Vagina (tissue), 2 donors: ENCODE results near the gene ZNF205. TPM values are rescaled to one million over a fixed set of nuclear protein-coding genes. Genes with fewer than 3 reads are reported as not detected.

Experiments used
- DNase-seq, 2 donors: peaks; one replicate each; pipeline ENCODE4 v3.0.0-alpha.2; 2017; ENCODE audit errors: extremely low spot score in 2 of 2
- H3K27ac ChIP-seq: fragments of 200-600 bp; sonication (generic); one replicate; pipeline ENCODE4 v1.5.1; 2019
- H3K27me3 ChIP-seq: fragments of 200-600 bp; sonication (generic); one replicate; pipeline ENCODE4 v1.5.1; 2019
- H3K36me3 ChIP-seq, 2 donors: fragments of 200-600 bp; sonication (generic); one replicate each; pipeline ENCODE4 v1.5.1; 2017 to 2019
- H3K4me1 ChIP-seq: fragments of 200-600 bp; sonication (generic); one replicate; pipeline ENCODE4 v1.5.1; 2019
- H3K4me3 ChIP-seq, 2 donors: fragments of 200-600 bp; sonication (generic); 1 replicate in 1 of 2; 2 replicates in 1 of 2; pipeline ENCODE4 v1.5.1; 2016 to 2019
- H3K9me3 ChIP-seq: fragments of 200-600 bp; sonication (generic); one replicate; pipeline ENCODE4 v1.5.1; 2019
- CTCF ChIP-seq, 3 experiments: fragments of 450-650 bp in 2 of 3; fragments of 200-600 bp in 1 of 3; sonication (generic) in 1 of 3; IDR thresholded peaks; one replicate each; pipeline ENCODE4 v1.5.1; 2017 to 2019; ENCODE audit warnings: antibody characterized with exemption in 3 of 3, mild to moderate bottlenecking in 2 of 3, moderate library complexity in 2 of 3
- POLR2A ChIP-seq, 2 donors: fragments of 450-650 bp; IDR thresholded peaks; one replicate each; pipeline ENCODE4 v1.6.1; 2017; ENCODE audit warnings: antibody characterized with exemption in 2 of 2, mild to moderate bottlenecking in 2 of 2, moderate library complexity in 2 of 2
- POLR2AphosphoS5 ChIP-seq, 2 donors: sonication (generic); formaldehyde crosslinking; IDR thresholded peaks; one replicate each; pipeline ENCODE4 v1.9.0; 2017; ENCODE audit warnings: antibody characterized with exemption in 2 of 2, mild to moderate bottlenecking in 2 of 2, low read depth in 1 of 2; ENCODE audit not compliant: insufficient read depth in 1 of 2
- intact Hi-C: fragments of 100-400 bp; cut with DNase I; formaldehyde crosslinking; loops from one replicate; pipeline ENCODE4 v1.15.1; 2023
- total RNA-seq: library from RNA; depleted of rRNA; stranded (reverse); fragments of >200 nt; gene quantifications from one replicate; pipeline ENCODE4 v1.2.3, GENCODE V29; 2016

ZNF205 gene
- total RNA-seq, 1 donor from 2014 or later: 14.2 TPM

GRCh38 chr16:3118204-3118790 lies 5.9 kb downstream of the ZNF205 start:
- DNase-seq: no peak
- intact Hi-C loops: no loop called here
- Histone ChIP-seq H3K4me3 (no peak overlapping the region), H3K27me3 (no peaks in the 10 kb centered on the region), H3K9me3 (no peaks in the 10 kb centered on the region), H3K27ac (no peak overlapping the region), H3K36me3 (peaks cover 0 to 23% of the 10 kb centered on the region in 2 donors), H3K4me1 (peaks cover 24% of the 10 kb centered on the region)
- TF ChIP-seq POLR2AphosphoS5 (IDR thresholded peaks at IDR 0.05; ENCODE audit: insufficient read depth in 1 of 2, low read depth in 1 of 2) (no peak), CTCF (IDR thresholded peaks at IDR 0.05) (no peak), POLR2A (IDR thresholded peaks at IDR 0.05) (no peak)

- TF ChIP-seq CTCF (IDR thresholded peaks at IDR 0.05) (no peak), POLR2A (IDR thresholded peaks at IDR 0.05) (no peak), POLR2AphosphoS5 (IDR thresholded peaks at IDR 0.05; ENCODE audit: insufficient read depth in 1 of 2, low read depth in 1 of 2) (no peak)
- Histone ChIP-seq H3K9me3 (no peaks in the 10 kb centered on the region), H3K27me3 (no peaks in the 10 kb centered on the region), H3K4me3 (no peak overlapping the region), H3K36me3 (peaks cover 0 to 23% of the 10 kb centered on the region in 2 donors), H3K27ac (no peak overlapping the region), H3K4me1 (peaks cover 24% of the 10 kb centered on the region)
- DNase-seq: no peak
- intact Hi-C loops: no loop called here
These were observed 6.5 kb downstream of the ZNF205 start for GRCh38 chr16:3118846-3119245.

- no peaks in the 10 kb centered on the region for H3K9me3 ChIP-seq
- TF ChIP-seq POLR2AphosphoS5 (IDR thresholded peaks at IDR 0.05; ENCODE audit: insufficient read depth in 1 of 2, low read depth in 1 of 2) (no peak), CTCF (IDR thresholded peaks at IDR 0.05) (no peak), POLR2A (IDR thresholded peaks at IDR 0.05) (no peak)
- H3K27ac ChIP-seq: no peak overlapping the region
- peaks cover 22% of the 10 kb centered on the region for H3K4me1 ChIP-seq
- peaks cover 0 to 23% of the 10 kb centered on the region in 2 donors for H3K36me3 ChIP-seq
- DNase-seq: no peak
- no peaks in the 10 kb centered on the region for H3K27me3 ChIP-seq
- intact Hi-C loops: no loop called here
- H3K4me3 ChIP-seq: no peak overlapping the region
These were observed 6.9 kb downstream of the ZNF205 start for GRCh38 chr16:3119286-3119685.

- Histone ChIP-seq H3K4me1 (peaks cover 19% of the 10 kb centered on the region), H3K27me3 (no peaks in the 10 kb centered on the region), H3K4me3 (no peak overlapping the region), H3K9me3 (no peaks in the 10 kb centered on the region), H3K36me3 (peaks cover 0 to 23% of the 10 kb centered on the region in 2 donors), H3K27ac (no peak overlapping the region)
- DNase-seq: no peak
- TF ChIP-seq POLR2AphosphoS5 (IDR thresholded peaks at IDR 0.05; ENCODE audit: insufficient read depth in 1 of 2, low read depth in 1 of 2) (no peak), CTCF (IDR thresholded peaks at IDR 0.05) (no peak), POLR2A (IDR thresholded peaks at IDR 0.05) (no peak)
- intact Hi-C loops: no loop called here
These were observed 7.5 kb downstream of the ZNF205 start for GRCh38 chr16:3119701-3120408.

- Histone ChIP-seq H3K36me3 (peaks cover 0 to 23% of the 10 kb centered on the region in 2 donors), H3K9me3 (no peaks in the 10 kb centered on the region), H3K4me1 (peaks cover 19% of the 10 kb centered on the region), H3K4me3 (no peak overlapping the region), H3K27ac (no peak overlapping the region), H3K27me3 (no peaks in the 10 kb centered on the region)
- TF ChIP-seq POLR2AphosphoS5 (IDR thresholded peaks at IDR 0.05; ENCODE audit: insufficient read depth in 1 of 2, low read depth in 1 of 2) (no peak), POLR2A (IDR thresholded peaks at IDR 0.05) (no peak), CTCF (IDR thresholded peaks at IDR 0.05) (no peak)
- intact Hi-C loops: no loop called here
- no peak for DNase-seq
These were observed 8.0 kb downstream of the ZNF205 start for GRCh38 chr16:3120435-3120834.
